Adrenal gland (tissue), 5 donors: ENCODE data around the gene VAMP5.

Experiments used
- POLR2A ChIP-seq, 2 donors: fragments of 450-650 bp; IDR thresholded peaks; one replicate each; pipeline ENCODE4 v1.6.1; 2017; ENCODE audit warnings: antibody characterized with exemption in 2 of 2, mild to moderate bottlenecking in 2 of 2, moderate library complexity in 1 of 2
- TF ChIP-seq, protein P1 (sequence below), 6 experiments: fragments of 450-650 bp in 4 of 6; fragments of 200-600 bp in 2 of 6; sonication (generic) in 1 of 6; IDR thresholded peaks; 1 replicate in 5 of 6; 2 replicates in 1 of 6; pipeline versions ENCODE4 v1.5.1 to v1.8.0; 2016 to 2021; ENCODE audit warnings: antibody characterized with exemption in 6 of 6, mild to moderate bottlenecking in 2 of 6, moderate library complexity in 1 of 6
- donor health status: DM: no; HTN: no; CAD: no.

DNA sequence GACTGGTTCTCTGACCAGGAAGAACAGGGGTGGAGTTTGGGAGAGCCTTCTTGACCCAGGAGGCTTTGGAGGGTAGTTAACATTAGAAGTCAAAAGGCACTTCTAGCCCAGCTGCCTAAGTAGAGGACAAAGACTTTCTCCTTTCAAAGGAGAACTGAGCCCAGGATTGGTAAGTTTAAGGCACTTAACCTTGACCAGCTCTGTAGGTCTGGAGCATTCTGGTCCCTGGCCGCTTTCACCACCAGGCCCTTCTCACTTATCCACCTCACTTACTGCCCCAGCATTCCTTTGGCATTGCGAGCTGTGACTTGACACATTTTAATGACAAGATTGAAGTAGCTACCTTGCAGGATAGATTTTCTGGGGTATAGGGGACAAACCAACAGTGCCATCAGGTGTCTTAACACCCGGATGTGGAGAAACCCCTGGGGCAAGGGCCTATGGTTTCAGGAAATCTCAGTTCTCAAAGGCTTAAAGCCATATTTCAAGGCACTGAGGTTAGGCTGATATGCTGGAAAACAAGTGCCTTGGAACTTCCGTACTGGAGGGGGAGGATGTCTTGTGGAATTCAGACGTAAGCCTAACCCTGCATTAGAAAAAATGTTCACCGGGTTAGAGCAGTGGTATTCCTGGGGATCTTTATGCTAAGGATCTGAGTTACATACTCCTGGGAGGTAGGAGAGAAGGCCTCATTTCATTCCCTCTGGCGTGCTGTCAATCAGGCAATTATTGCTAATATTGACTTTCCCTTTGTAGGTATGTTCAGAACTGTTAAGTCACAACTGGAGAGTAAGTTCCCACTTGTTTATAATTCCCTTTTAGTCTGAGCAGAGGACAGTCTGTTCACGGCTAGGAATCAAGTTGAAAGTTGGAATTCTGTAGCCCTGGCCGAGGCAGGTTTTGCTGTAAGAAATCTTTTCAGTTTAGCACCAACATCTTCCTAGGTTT, 23.3 kb downstream of the VAMP5 start:
- TF ChIP-seq, protein P1, sequence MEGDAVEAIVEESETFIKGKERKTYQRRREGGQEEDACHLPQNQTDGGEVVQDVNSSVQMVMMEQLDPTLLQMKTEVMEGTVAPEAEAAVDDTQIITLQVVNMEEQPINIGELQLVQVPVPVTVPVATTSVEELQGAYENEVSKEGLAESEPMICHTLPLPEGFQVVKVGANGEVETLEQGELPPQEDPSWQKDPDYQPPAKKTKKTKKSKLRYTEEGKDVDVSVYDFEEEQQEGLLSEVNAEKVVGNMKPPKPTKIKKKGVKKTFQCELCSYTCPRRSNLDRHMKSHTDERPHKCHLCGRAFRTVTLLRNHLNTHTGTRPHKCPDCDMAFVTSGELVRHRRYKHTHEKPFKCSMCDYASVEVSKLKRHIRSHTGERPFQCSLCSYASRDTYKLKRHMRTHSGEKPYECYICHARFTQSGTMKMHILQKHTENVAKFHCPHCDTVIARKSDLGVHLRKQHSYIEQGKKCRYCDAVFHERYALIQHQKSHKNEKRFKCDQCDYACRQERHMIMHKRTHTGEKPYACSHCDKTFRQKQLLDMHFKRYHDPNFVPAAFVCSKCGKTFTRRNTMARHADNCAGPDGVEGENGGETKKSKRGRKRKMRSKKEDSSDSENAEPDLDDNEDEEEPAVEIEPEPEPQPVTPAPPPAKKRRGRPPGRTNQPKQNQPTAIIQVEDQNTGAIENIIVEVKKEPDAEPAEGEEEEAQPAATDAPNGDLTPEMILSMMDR (IDR thresholded peaks at IDR 0.05): no peak
- no peak for TF ChIP-seq POLR2A (IDR thresholded peaks at IDR 0.05)
